ENCODE results near the gene RPTOR.

Gene RPTOR

DNA sequence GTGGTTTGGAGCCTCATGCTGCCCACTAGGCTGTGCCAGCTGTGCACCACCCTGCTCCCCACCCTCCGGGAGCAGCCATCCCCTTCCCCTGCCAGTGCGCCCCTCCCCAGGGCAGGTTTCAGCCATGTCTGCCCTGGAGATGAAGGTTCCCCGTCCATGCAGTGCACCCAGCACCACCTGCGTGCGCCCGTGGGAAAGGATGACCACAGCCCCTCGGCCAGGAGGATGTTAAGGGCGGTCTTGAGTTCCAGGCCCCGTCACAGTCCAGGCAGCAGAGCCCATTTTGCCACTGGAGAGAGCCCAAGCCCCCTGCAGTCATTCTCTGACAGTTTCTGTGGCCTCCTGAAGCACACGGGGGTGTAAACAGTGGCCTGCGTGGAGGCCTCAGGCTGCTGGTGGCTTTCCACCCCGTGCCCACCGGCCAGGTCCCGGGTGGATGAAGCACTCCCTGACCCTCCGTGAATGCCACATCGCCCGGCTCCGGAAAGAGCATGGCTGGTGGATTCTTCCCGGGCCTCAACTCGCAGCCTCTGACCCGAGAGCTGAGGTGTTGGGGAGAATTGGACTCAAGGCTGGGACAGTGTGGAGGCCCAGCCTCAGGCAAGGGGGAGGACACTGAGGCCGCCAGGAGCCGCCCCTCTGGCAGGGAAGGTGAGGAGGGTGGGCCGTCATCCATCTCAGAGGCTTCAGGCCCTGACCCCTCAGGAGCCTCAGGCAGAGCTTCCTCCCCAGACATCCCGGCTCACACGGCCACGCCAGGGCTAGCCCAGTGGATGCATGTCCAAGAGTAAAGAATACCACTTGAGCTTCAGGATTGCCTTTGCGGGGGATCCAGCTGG is 377.3 kb downstream of the RPTOR start:
- H3K36me3 ChIP-seq (ENCODE audit: insufficient read depth, low read length) = no peaks in the 10 kb centered on the region; the same call in 1 of the 2 replicates

DNA sequence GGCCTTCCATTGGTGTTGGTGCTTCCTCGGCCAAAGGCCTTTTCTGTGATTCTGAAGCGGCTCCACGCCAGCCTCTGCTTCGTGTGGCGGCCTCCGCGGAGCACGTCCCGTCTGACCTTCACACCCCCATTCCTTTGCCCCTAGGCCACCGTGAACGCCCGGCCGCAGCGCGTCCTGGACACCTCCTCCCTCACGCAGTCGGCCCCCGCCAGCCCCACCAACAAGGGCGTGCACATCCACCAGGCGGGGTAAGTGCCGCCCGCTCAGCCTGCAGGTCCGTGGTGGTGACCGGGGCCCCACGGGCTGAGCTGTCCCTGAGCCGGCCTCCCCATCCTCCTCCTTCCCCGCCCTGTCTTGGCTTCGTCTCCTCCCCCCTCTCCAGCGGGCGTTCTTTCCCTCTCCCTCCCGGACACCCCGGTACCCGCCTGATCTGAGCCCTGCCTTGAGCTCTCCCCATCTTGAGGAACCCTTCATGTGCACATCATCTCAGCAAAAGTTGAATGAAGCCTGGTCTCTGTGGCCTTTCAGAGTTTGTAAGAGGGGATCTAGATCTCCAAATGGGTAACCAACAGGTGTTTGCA is 378.0 kb downstream of the RPTOR start:
- no peak overlapping the region for H3K27ac ChIP-seq
- no peaks in the 10 kb centered on the region; the same call in 1 of the 2 replicates for H3K36me3 ChIP-seq (ENCODE audit: insufficient read depth, low read length)
- H3K9me3 ChIP-seq (ENCODE audit: low read depth, low read length) = no peaks in the 10 kb centered on the region
- H3K9ac ChIP-seq (ENCODE audit: insufficient read length) = no peak overlapping the region
- TF ChIP-seq EZH2 (IDR thresholded peaks at IDR 0.05) (no peak), FOXP2 (optimal IDR thresholded peaks at IDR 0.05; ENCODE audit: control extremely low read depth, extremely low read length, insufficient read depth) (no peak), POLR2AphosphoS5 (IDR thresholded peaks at IDR 0.05; ENCODE audit: borderline replicate concordance, low read depth, low read length) (no peak)
- H3K4me3 ChIP-seq = no peak overlapping the region
- DNase-seq (ENCODE audit: low read depth, low spot score) = no peak

More for the DNA sequence above, 377.3 kb downstream of the RPTOR start:
- DNase-seq (ENCODE audit: low read depth, low spot score) = no peak
- TF ChIP-seq EZH2 (IDR thresholded peaks at IDR 0.05) (no peak), FOXP2 (optimal IDR thresholded peaks at IDR 0.05; ENCODE audit: control extremely low read depth, extremely low read length, insufficient read depth) (no peak), POLR2AphosphoS5 (IDR thresholded peaks at IDR 0.05; ENCODE audit: borderline replicate concordance, low read depth, low read length) (no peak)
- Histone ChIP-seq H3K9ac (ENCODE audit: insufficient read length) (no peak overlapping the region), H3K9me3 (ENCODE audit: low read depth, low read length) (no peaks in the 10 kb centered on the region), H3K4me3 (no peak overlapping the region), H3K27ac (no peak overlapping the region)

DNA sequence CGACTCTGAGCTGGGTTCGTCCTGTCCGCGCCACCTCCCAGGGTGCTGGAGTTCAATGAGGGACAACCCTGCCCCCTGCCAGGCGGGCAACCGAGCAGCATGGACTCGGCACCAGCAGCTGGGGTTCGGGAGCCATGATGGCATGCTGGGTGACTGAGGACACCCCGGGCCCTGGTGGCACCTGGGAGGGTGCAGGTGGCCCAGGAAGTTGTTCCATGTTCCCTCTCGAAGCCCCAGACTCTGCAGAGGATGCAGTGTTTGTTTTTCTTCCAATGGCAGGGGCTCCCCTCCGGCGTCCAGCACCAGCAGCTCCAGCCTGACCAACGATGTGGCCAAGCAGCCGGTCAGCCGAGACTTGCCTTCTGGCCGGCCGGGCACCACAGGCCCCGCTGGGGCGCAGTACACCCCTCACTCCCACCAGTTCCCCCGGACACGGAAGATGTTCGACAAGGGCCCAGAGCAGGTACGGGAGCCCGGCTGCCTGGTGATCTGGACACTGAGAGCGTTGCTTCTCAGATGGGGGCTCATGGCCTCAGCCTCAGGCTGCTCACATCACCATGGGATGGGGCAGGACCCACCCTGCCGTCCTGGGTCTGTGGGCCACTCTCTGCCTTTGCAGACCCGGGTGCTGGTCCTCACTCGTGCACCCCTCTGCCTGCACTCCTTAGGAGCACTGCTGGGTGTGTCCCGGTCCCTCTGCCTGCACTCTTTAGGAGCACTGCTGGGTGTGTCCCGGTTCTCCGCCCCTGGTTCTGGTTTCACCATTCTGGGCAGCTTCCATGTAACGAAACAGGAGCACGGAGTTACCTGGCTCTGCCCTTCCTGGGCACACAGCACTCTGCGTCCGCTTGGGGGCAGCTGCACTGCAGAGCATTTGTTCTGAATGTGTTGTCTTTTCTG is 378.8 kb downstream of the RPTOR start:
- DNase-seq (ENCODE audit: low read depth, low spot score) = no peak
- TF ChIP-seq EZH2 (IDR thresholded peaks at IDR 0.05) (no peak), FOXP2 (optimal IDR thresholded peaks at IDR 0.05; ENCODE audit: control extremely low read depth, extremely low read length, insufficient read depth) (no peak), POLR2AphosphoS5 (IDR thresholded peaks at IDR 0.05; ENCODE audit: borderline replicate concordance, low read depth, low read length) (no peak)
- H3K36me3 ChIP-seq (ENCODE audit: insufficient read depth, low read length) = no peaks in the 10 kb centered on the region
- no peaks in the 10 kb centered on the region for H3K9me3 ChIP-seq (ENCODE audit: low read depth, low read length)
- H3K4me3 ChIP-seq = no peak overlapping the region
- H3K9ac ChIP-seq (ENCODE audit: insufficient read length) = no peak overlapping the region
- no peak overlapping the region for H3K27ac ChIP-seq

DNA sequence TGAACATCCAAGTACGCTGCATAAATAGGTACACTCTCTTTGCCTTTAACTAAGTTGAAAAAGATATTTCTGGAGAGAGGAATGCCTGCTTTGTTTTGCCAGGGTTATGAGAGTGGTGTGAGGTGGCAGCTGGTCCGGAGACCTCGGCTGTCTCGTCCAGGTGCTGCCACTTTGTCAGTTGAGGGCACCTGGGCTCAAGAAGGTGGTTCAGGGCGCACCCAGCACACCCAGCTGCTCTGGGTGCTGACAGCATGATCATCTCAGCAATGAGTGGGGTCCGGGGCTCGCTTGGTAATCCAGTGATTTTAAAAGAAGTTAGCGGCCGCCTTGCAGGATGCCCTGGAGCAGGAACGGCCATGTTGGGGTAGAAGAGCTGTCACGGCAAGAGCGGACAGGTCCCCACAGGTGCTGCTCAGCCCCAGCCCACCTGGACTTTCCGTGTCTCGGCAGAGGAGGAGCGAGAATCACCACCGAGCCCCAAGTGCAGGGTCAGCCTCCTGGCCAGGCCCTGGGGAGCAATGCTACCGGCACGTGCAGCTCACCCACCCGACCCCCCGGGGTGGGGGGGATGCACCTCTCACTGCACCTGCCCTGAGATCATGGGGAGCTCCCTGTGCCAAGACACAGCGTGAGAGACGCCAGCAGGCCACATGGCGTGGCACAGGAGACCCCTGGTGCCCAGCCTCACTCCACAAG is 379.6 kb downstream of the RPTOR start:
- DNase-seq (ENCODE audit: low read depth, low spot score) = no peak
- TF ChIP-seq EZH2 (IDR thresholded peaks at IDR 0.05) = no peak
- TF ChIP-seq FOXP2 (optimal IDR thresholded peaks at IDR 0.05; ENCODE audit: control extremely low read depth, extremely low read length, insufficient read depth) = no peak
- no peak for TF ChIP-seq POLR2AphosphoS5 (IDR thresholded peaks at IDR 0.05; ENCODE audit: borderline replicate concordance, low read depth, low read length)
- H3K36me3 ChIP-seq (ENCODE audit: insufficient read depth, low read length) = no peaks in the 10 kb centered on the region
- no peak overlapping the region for H3K4me3 ChIP-seq
- H3K27ac ChIP-seq = no peak overlapping the region
- no peaks in the 10 kb centered on the region for H3K9me3 ChIP-seq (ENCODE audit: low read depth, low read length)
- H3K9ac ChIP-seq (ENCODE audit: insufficient read length) = no peak overlapping the region

DNA sequence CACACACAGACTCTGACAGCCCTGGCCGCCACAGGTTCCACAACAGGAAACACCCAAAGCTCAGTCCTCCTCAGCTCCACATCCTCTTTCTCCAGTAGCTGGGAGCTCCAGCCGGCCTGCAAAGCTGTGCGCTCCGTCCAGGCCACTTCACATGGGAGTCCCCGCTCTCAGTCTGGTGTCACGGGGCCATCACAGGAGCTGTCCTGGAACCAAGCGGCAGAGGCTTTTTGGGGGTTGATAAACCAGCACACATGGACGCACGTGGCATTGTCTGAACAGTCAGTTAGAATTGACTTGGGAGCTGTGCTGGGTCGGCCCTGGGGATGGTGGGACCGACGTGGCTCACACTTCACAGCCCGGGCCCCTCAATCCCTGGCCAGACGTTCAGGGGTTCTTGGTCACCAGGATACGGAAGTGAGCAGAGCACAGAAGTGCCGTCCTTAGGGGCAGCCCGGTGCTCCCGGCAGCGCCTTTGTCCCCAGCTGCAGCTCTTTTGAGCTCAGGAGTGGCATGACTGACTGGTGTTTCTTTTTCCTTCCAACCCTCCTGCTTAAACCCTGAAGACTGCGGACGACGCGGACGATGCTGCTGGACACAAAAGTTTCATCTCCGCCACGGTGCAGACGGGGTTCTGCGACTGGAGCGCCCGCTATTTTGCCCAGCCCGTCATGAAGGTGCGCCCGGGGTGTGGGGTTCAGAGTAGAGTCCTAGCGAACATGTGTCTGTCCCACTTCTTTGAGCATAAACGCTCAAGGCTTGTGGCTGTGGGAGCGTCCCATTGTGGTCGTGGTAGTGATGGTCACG is 380.4 kb downstream of the RPTOR start:
- no peaks in the 10 kb centered on the region for H3K36me3 ChIP-seq (ENCODE audit: insufficient read depth, low read length)

DNA sequence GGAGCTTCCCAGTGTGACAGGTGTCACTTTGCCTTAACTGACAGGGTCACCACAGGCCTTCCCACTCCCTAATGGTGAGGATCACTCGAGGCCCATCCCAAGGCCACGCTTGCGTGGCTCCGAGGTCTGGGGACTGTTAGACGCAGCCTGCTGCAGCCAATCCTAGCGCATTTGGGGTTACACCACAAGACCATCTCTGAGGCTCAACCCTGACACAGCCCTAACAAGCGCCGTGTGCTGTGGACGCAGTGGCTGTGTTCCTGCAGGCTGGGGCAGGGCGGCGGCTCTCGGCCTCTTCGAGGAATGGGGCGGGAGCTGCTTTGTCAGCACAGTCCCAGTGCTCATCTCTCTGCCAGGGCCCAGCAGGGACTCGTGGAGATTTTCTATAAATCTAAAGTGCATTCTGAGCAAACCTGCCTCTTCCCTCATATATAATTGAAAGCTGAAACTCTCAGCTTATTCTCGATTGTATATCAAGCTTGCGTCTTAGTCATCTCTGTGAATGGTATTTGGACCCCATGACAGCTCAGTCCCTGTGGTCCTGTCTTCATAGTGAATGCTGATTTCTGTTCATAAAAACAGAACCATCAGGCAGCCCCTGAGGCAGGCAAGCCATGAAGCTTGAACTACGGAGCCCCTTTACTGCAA is 381.2 kb downstream of the RPTOR start:
- Histone ChIP-seq H3K36me3 (ENCODE audit: insufficient read depth, low read length) (no peaks in the 10 kb centered on the region), H3K9me3 (ENCODE audit: low read depth, low read length) (no peaks in the 10 kb centered on the region), H3K4me3 (no peak overlapping the region), H3K9ac (ENCODE audit: insufficient read length) (no peak overlapping the region), H3K27ac (no peak overlapping the region)
- no peak for DNase-seq (ENCODE audit: low read depth, low spot score)
- TF ChIP-seq POLR2AphosphoS5 (IDR thresholded peaks at IDR 0.05; ENCODE audit: borderline replicate concordance, low read depth, low read length) (no peak), EZH2 (IDR thresholded peaks at IDR 0.05) (no peak), FOXP2 (optimal IDR thresholded peaks at IDR 0.05; ENCODE audit: control extremely low read depth, extremely low read length, insufficient read depth) (no peak)

More for the DNA sequence above, 380.4 kb downstream of the RPTOR start:
- no peak for TF ChIP-seq EZH2 (IDR thresholded peaks at IDR 0.05)
- TF ChIP-seq POLR2AphosphoS5 (IDR thresholded peaks at IDR 0.05; ENCODE audit: borderline replicate concordance, low read depth, low read length) = no peak
- TF ChIP-seq FOXP2 (optimal IDR thresholded peaks at IDR 0.05; ENCODE audit: control extremely low read depth, extremely low read length, insufficient read depth) = no peak
- H3K9me3 ChIP-seq (ENCODE audit: low read depth, low read length) = no peaks in the 10 kb centered on the region
- no peak overlapping the region for H3K4me3 ChIP-seq
- no peak overlapping the region for H3K27ac ChIP-seq
- no peak for DNase-seq (ENCODE audit: low read depth, low spot score)
- no peak overlapping the region for H3K9ac ChIP-seq (ENCODE audit: insufficient read length)
